ENCODE measurements around the gene DTNA.

The DTNA gene

DNA sequence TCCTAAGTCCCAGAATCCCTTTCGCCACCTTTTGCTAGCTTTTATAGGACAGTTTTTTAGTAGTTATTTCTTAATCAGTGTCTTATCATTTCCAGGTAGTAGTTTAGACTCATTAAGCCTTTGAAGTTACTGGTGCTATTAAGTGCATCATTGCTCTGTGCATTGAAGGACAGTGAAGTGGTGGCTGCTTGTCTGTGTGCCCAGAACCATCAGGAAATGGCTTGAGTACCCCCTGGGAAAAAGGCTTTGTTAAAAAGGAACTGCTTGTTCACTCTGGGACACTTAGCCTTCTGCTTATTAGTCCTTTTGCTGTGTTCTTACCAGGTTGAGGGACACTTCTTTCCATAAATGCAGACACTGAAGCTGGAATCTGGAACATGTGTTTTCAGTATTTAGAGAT, 30.0 kb downstream of the DTNA start:
- no peak overlapping the region for H3K27ac ChIP-seq (ENCODE audit: low read length)
- H3K36me3 ChIP-seq (ENCODE audit: insufficient read depth, low read length): no peaks in the 10 kb centered on the region
- H3K9ac ChIP-seq (ENCODE audit: low read depth, low read length): no peak overlapping the region
- DNase-seq (no peak), ATAC-seq (ENCODE audit: insufficient read depth, low read depth) (no peak)
- peaks cover 2% of the 10 kb centered on the region for H3K27me3 ChIP-seq (ENCODE audit: insufficient read depth, low read length, poor library complexity)
- no peaks in the 10 kb centered on the region for H3K4me1 ChIP-seq (ENCODE audit: insufficient read depth, low read length)
- no peaks in the 10 kb centered on the region for H3K9me3 ChIP-seq (ENCODE audit: insufficient read depth, low read length, severe bottlenecking)
- no peaks in the 10 kb centered on the region for H4K20me1 ChIP-seq (ENCODE audit: insufficient read depth, low read length)
- H3K4me2 ChIP-seq (ENCODE audit: insufficient read depth, low read length): no peak overlapping the region
- H3K4me3 ChIP-seq (ENCODE audit: low read depth in 1 of 2, low read length in 2 of 2): no peak overlapping the region
- no peaks in the 10 kb centered on the region for H3K79me2 ChIP-seq (ENCODE audit: insufficient read depth, low read length)
- H2AFZ ChIP-seq (ENCODE audit: low read depth, low read length): no peak overlapping the region
- TF ChIP-seq EZH2 (IDR thresholded peaks at IDR 0.05; ENCODE audit: borderline replicate concordance, low read depth, low read length, severe bottlenecking): no peak
- TF ChIP-seq, protein P1, sequence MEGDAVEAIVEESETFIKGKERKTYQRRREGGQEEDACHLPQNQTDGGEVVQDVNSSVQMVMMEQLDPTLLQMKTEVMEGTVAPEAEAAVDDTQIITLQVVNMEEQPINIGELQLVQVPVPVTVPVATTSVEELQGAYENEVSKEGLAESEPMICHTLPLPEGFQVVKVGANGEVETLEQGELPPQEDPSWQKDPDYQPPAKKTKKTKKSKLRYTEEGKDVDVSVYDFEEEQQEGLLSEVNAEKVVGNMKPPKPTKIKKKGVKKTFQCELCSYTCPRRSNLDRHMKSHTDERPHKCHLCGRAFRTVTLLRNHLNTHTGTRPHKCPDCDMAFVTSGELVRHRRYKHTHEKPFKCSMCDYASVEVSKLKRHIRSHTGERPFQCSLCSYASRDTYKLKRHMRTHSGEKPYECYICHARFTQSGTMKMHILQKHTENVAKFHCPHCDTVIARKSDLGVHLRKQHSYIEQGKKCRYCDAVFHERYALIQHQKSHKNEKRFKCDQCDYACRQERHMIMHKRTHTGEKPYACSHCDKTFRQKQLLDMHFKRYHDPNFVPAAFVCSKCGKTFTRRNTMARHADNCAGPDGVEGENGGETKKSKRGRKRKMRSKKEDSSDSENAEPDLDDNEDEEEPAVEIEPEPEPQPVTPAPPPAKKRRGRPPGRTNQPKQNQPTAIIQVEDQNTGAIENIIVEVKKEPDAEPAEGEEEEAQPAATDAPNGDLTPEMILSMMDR (IDR thresholded peaks at IDR 0.05; ENCODE audit: borderline replicate concordance, extremely low read depth, low read length, poor library complexity, severe bottlenecking): no peak

DNA sequence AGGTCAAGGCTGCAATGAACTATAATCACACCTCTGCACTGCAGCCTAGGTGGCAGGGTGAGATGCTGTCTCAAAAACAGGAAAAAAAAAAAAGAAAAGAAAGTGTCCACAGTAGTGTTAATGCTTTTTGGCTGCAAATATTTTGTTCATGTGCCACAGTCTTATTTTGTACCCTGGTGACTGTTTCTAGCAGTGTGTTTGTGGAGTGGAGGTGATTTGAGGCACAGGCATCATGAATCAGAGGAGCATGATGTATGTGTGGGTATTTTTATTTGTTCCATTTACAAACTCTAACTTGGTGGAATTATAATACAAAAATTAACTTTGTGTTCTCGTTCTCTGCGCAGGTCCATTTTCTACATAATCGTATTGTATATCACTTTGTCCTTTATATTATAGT, 30.6 kb downstream of the DTNA start:
- TF ChIP-seq EZH2 (IDR thresholded peaks at IDR 0.05; ENCODE audit: borderline replicate concordance, low read depth, low read length, severe bottlenecking): no peak
- TF ChIP-seq, protein P1 (IDR thresholded peaks at IDR 0.05; ENCODE audit: borderline replicate concordance, extremely low read depth, low read length, poor library complexity, severe bottlenecking): no peak
- ATAC-seq (ENCODE audit: insufficient read depth, low read depth): no peak
- Histone ChIP-seq H3K36me3 (ENCODE audit: insufficient read depth, low read length) (no peaks in the 10 kb centered on the region), H3K27me3 (ENCODE audit: insufficient read depth, low read length, poor library complexity) (peaks cover 2% of the 10 kb centered on the region), H3K4me3 (ENCODE audit: low read depth in 1 of 2, low read length in 2 of 2) (no peak overlapping the region), H3K4me2 (ENCODE audit: insufficient read depth, low read length) (no peak overlapping the region), H3K4me1 (ENCODE audit: insufficient read depth, low read length) (no peaks in the 10 kb centered on the region), H3K9ac (ENCODE audit: low read depth, low read length) (no peak overlapping the region), H4K20me1 (ENCODE audit: insufficient read depth, low read length) (no peaks in the 10 kb centered on the region), H3K9me3 (ENCODE audit: insufficient read depth, low read length, severe bottlenecking) (no peaks in the 10 kb centered on the region), H3K79me2 (ENCODE audit: insufficient read depth, low read length) (no peaks in the 10 kb centered on the region), H2AFZ (ENCODE audit: low read depth, low read length) (no peak overlapping the region), H3K27ac (ENCODE audit: low read length) (no peak overlapping the region)
- no peak for DNase-seq

DNA sequence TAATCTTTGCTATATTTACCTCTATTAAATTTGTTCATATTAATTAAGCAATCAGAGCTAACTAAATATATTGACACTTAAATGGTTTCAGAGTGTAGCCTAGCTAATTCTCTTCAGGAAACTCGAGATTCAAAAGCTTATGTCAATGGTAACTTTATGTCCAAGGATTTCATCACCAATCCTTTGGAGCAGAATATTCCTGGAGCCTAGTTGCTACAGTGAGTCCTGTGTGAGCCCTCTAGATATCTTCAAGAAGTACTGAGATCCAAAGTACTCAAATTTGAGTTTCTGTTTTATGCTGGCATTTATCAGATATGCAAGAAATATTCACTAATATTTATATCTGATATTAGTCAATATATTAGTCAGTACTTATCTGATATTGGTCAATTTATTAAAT, 31.3 kb downstream of the DTNA start:
- H3K9me3 ChIP-seq (ENCODE audit: insufficient read depth, low read length, severe bottlenecking): no peaks in the 10 kb centered on the region
- H3K79me2 ChIP-seq (ENCODE audit: insufficient read depth, low read length): no peaks in the 10 kb centered on the region
- ATAC-seq (ENCODE audit: insufficient read depth, low read depth): no peak
- no peaks in the 10 kb centered on the region for H3K4me1 ChIP-seq (ENCODE audit: insufficient read depth, low read length)
- H3K9ac ChIP-seq (ENCODE audit: low read depth, low read length): no peak overlapping the region
- no peaks in the 10 kb centered on the region for H4K20me1 ChIP-seq (ENCODE audit: insufficient read depth, low read length)
- no peaks in the 10 kb centered on the region for H3K36me3 ChIP-seq (ENCODE audit: insufficient read depth, low read length)
- no peak for DNase-seq
- peaks cover 2% of the 10 kb centered on the region for H3K27me3 ChIP-seq (ENCODE audit: insufficient read depth, low read length, poor library complexity)
- no peak overlapping the region for H3K4me3 ChIP-seq (ENCODE audit: low read depth in 1 of 2, low read length in 2 of 2)
- TF ChIP-seq, protein P1 (IDR thresholded peaks at IDR 0.05; ENCODE audit: borderline replicate concordance, extremely low read depth, low read length, poor library complexity, severe bottlenecking): no peak
- TF ChIP-seq EZH2 (IDR thresholded peaks at IDR 0.05; ENCODE audit: borderline replicate concordance, low read depth, low read length, severe bottlenecking): no peak
- H3K27ac ChIP-seq (ENCODE audit: low read length): no peak overlapping the region
- H3K4me2 ChIP-seq (ENCODE audit: insufficient read depth, low read length): no peak overlapping the region
- no peak overlapping the region for H2AFZ ChIP-seq (ENCODE audit: low read depth, low read length)

DNA sequence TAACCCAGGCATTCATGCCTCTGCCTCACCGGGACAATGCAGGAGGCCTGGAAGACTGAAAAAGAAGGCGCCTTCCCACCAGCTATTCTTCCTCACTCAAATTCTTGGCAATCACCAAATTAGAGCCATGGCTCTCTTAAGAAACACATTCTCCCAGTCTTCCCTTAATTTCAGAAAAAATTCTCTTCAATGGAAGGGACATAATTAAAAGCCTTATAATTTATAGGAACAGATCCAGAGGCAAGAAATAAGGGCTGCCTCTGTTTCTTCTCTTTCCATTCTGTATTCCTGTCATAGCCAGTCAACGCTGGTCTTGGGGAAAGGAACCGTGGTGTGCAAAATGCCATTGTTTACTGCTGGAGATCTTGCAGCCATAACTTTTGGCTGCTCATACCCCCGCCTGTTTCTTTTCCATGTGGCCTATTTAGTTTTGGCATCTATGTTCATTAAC, 32.8 kb downstream of the DTNA start:
- H4K20me1 ChIP-seq (ENCODE audit: insufficient read depth, low read length): no peaks in the 10 kb centered on the region
- no peak overlapping the region for H3K9ac ChIP-seq (ENCODE audit: low read depth, low read length)
- TF ChIP-seq, protein P1 (IDR thresholded peaks at IDR 0.05; ENCODE audit: borderline replicate concordance, extremely low read depth, low read length, poor library complexity, severe bottlenecking): no peak
- TF ChIP-seq EZH2 (IDR thresholded peaks at IDR 0.05; ENCODE audit: borderline replicate concordance, low read depth, low read length, severe bottlenecking): no peak
- peaks cover 2% of the 10 kb centered on the region for H3K27me3 ChIP-seq (ENCODE audit: insufficient read depth, low read length, poor library complexity)
- DNase-seq (no peak), ATAC-seq (ENCODE audit: insufficient read depth, low read depth) (no peak)
- H3K4me1 ChIP-seq (ENCODE audit: insufficient read depth, low read length): no peaks in the 10 kb centered on the region
- H3K79me2 ChIP-seq (ENCODE audit: insufficient read depth, low read length): no peaks in the 10 kb centered on the region
- H2AFZ ChIP-seq (ENCODE audit: low read depth, low read length): no peak overlapping the region
- no peak overlapping the region for H3K4me3 ChIP-seq (ENCODE audit: low read depth in 1 of 2, low read length in 2 of 2)
- H3K9me3 ChIP-seq (ENCODE audit: insufficient read depth, low read length, severe bottlenecking): no peaks in the 10 kb centered on the region
- no peak overlapping the region for H3K27ac ChIP-seq (ENCODE audit: low read length)
- no peaks in the 10 kb centered on the region for H3K36me3 ChIP-seq (ENCODE audit: insufficient read depth, low read length)
- no peak overlapping the region for H3K4me2 ChIP-seq (ENCODE audit: insufficient read depth, low read length)

All from DND-41 (cell line).